Keratinocyte (primary cell): ENCODE results near the gene SRSF2. TPM values are rescaled to one million over a fixed set of nuclear protein-coding genes. Genes with fewer than 3 reads are reported as not detected.
A peak's percentile ranks its signal among the peaks of the same experiment; 100 is the strongest.
"Not testable (repeated sequence)": the region's sequence is repeated elsewhere in the genome, so short reads cannot be mapped to it uniquely, and the experiment has no call there.

Experiments used
- DNase-seq: peaks from one replicate; pipeline ENCODE4 v3.0.0-alpha.2; 2011; ENCODE audit warnings: low read depth, missing footprints, low spot score
- FAIRE-seq: peaks from 2 replicates; lab custom pipeline; 2011; peaks lifted over from hg19 to GRCh38; lab: Jason Lieb, UNC
- H2AFZ ChIP-seq: 2 replicates; pipeline ENCODE4 v1.6.0; 2012; ENCODE audit warnings: low read length, control low read depth, inconsistent platforms; ENCODE audit not compliant: control insufficient read depth
- H3K27ac ChIP-seq: 2 replicates; pipeline ENCODE4 v1.5.1; 2011; ENCODE audit warnings: low read length; ENCODE audit not compliant: control insufficient read depth, insufficient read depth
- H3K27me3 ChIP-seq: 3 replicates; pipeline ENCODE4 v1.6.0; 2011; ENCODE audit warnings: low read length; ENCODE audit not compliant: control insufficient read depth, insufficient read depth; ENCODE audit errors: extremely low read depth
- H3K36me3 ChIP-seq, 2 experiments: 2 replicates in 1 of 2; 3 replicates in 1 of 2; pipeline ENCODE4 v1.5.1; 2011; ENCODE audit warnings: low read length in 2 of 2, mild to moderate bottlenecking in 1 of 2; ENCODE audit not compliant: control insufficient read depth in 2 of 2, insufficient read depth in 2 of 2; ENCODE audit errors: extremely low read depth in 1 of 2
- H3K4me1 ChIP-seq: 3 replicates; pipeline ENCODE4 v1.5.1; 2011; ENCODE audit warnings: low read length; ENCODE audit not compliant: control insufficient read depth, insufficient read depth; ENCODE audit errors: extremely low read depth
- H3K4me2 ChIP-seq: 3 replicates; pipeline ENCODE4 v1.6.0; 2011; ENCODE audit warnings: low read depth, low read length; ENCODE audit not compliant: control insufficient read depth, insufficient read depth; ENCODE audit errors: extremely low read depth
- H3K4me3 ChIP-seq, 3 experiments: fragments of 200-600 bp in 1 of 3; sonication (generic) in 1 of 3; 2 replicates in 2 of 3; 3 replicates in 1 of 3; pipeline ENCODE4 v1.5.1; 2011 to 2016; ENCODE audit warnings: low read length in 3 of 3, mild to moderate bottlenecking in 3 of 3, control low read depth in 2 of 3, inconsistent platforms in 1 of 3, low read depth in 1 of 3, mixed read lengths in 1 of 3, mixed run types in 1 of 3, moderate library complexity in 1 of 3; ENCODE audit not compliant: control insufficient read depth in 2 of 3, insufficient read depth in 2 of 3; ENCODE audit errors: extremely low read depth in 1 of 3
- H3K79me2 ChIP-seq: 2 replicates; pipeline ENCODE4 v1.6.0; 2012; ENCODE audit warnings: low read length; ENCODE audit not compliant: control insufficient read depth, insufficient read depth
- H3K9ac ChIP-seq: 3 replicates; pipeline ENCODE4 v1.6.0; 2011; ENCODE audit warnings: low read length; ENCODE audit not compliant: control insufficient read depth, insufficient read depth; ENCODE audit errors: extremely low read depth
- H3K9me1 ChIP-seq: 3 replicates; pipeline ENCODE4 v1.6.0; 2011; ENCODE audit warnings: low read length; ENCODE audit not compliant: control insufficient read depth, insufficient read depth; ENCODE audit errors: extremely low read depth
- H3K9me3 ChIP-seq: 2 replicates; pipeline ENCODE4 v1.5.1; 2012; ENCODE audit warnings: low read depth, low read length; ENCODE audit not compliant: control insufficient read depth
- H4K20me1 ChIP-seq: 3 replicates; pipeline ENCODE4 v1.6.0; 2011; ENCODE audit warnings: low read length; ENCODE audit not compliant: control insufficient read depth, insufficient read depth; ENCODE audit errors: extremely low read depth
- EZH2 ChIP-seq: IDR thresholded peaks from one replicate; pipeline ENCODE4 v1.6.1; 2012; ENCODE audit warnings: inconsistent platforms, mild to moderate bottlenecking, low read length, moderate library complexity
- dilution Hi-C: fragments of 300-500 bp; cut with MboI; formaldehyde crosslinking; loops from one replicate; pipeline ENCODE4 v1.7.0; 2020; ENCODE audit warnings: low sequenced_read_pairs; ENCODE audit not compliant: extremely low pct_ligation_motif_present
- polyA plus RNA-seq, 5 experiments: library from polyadenylated mRNA; depleted of rRNA in 3 of 5; stranded (reverse) in 3 of 5; stranded (forward) in 1 of 5; unstranded in 1 of 5; fragments of >200 nt; gene quantifications; 1 replicate in 1 of 5; 2 replicates in 3 of 5; 3 replicates in 1 of 5; pipeline versions ENCODE4 v1.2.1 to v1.2.3, GENCODE V29; 2011 to 2012; ENCODE audit warnings: missing spikeins in 2 of 5, low read depth in 1 of 5, low replicate concordance in 1 of 5
- TF ChIP-seq, protein P1 (sequence below), 3 experiments: IDR thresholded peaks in 1 of 3; conservative IDR thresholded peaks in 1 of 3; optimal IDR thresholded peaks in 1 of 3; 2 replicates in 2 of 3; 3 replicates in 1 of 3; pipeline versions ENCODE3 to v1.5.1; 2011; ENCODE audit warnings: low read length in 3 of 3, mild to moderate bottlenecking in 3 of 3, moderate library complexity in 2 of 3, control low read depth in 1 of 3, inconsistent platforms in 1 of 3; ENCODE audit not compliant: insufficient read depth in 2 of 3; ENCODE audit errors: extremely low read depth in 1 of 3

Gene SRSF2
- polyA plus RNA-seq, 1 donor (not counting 4 experiments of a cell fraction or from before 2014, with no cell fraction given), result 249 TPM

- DNase-seq (no peak), FAIRE-seq (no peak)
- Histone ChIP-seq H4K20me1 (no peaks in the 10 kb centered on the region), H3K4me3 (peak within 1 kb of the TSS; percentile 70 to 75 (median 74)), H3K9me3 (no peaks in the 10 kb centered on the region), H3K4me2 (peak within 1 kb of the TSS; percentile 93), H3K4me1 (peaks cover 22% of the 10 kb centered on the region), H3K9ac (peak within 1 kb of the TSS; percentile 76), H3K36me3 (peaks cover 10 to 25% of the 10 kb centered on the region in 2 experiments), H3K27me3 (no peaks in the 10 kb centered on the region), H3K9me1 (no peaks in the 10 kb centered on the region), H3K79me2 (peaks cover 38% of the 10 kb centered on the region), H3K27ac (peak within 1 kb of the TSS; percentile 70), H2AFZ (peak within 1 kb of the TSS; percentile 64)
- TF ChIP-seq, protein P1, sequence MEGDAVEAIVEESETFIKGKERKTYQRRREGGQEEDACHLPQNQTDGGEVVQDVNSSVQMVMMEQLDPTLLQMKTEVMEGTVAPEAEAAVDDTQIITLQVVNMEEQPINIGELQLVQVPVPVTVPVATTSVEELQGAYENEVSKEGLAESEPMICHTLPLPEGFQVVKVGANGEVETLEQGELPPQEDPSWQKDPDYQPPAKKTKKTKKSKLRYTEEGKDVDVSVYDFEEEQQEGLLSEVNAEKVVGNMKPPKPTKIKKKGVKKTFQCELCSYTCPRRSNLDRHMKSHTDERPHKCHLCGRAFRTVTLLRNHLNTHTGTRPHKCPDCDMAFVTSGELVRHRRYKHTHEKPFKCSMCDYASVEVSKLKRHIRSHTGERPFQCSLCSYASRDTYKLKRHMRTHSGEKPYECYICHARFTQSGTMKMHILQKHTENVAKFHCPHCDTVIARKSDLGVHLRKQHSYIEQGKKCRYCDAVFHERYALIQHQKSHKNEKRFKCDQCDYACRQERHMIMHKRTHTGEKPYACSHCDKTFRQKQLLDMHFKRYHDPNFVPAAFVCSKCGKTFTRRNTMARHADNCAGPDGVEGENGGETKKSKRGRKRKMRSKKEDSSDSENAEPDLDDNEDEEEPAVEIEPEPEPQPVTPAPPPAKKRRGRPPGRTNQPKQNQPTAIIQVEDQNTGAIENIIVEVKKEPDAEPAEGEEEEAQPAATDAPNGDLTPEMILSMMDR (optimal IDR thresholded peaks at IDR 0.05 in 1 of 3, IDR thresholded peaks at IDR 0.05 in 1 of 3, conservative IDR thresholded peaks at IDR 0.05 in 1 of 3; ENCODE audit: extremely low read depth in 1 of 3, insufficient read depth in 2 of 3, low read length in 3 of 3), result no peak
- no peak for TF ChIP-seq EZH2
- dilution Hi-C loops, result no loop called here
Measured at GRCh38 chr17:76710863-76711611, 26.1 kb downstream of the SRSF2 start, which contains the start of gene MXRA7. Gene MXRA7 (minus strand): TSS chr17:76710965. CDS start chr17:76710946, 19 bp downstream.

GRCh38 chr17:76709951-76710862 is 26.9 kb downstream of the SRSF2 start:
- FAIRE-seq, dilution Hi-C loops, H3K9me1 ChIP-seq, H3K27me3 ChIP-seq, H3K9me3 ChIP-seq, DNase-seq, H4K20me1 ChIP-seq: not testable (repeated sequence)
- Histone ChIP-seq H2AFZ (peak overlapping the region; percentile 38), H3K9ac (peak overlapping the region; percentile 76), H3K79me2 (peaks cover 46% of the 10 kb centered on the region), H3K4me2 (peak overlapping the region; percentile 93), H3K4me1 (peaks cover 22% of the 10 kb centered on the region), H3K36me3 (peaks cover 5 to 19% of the 10 kb centered on the region in 2 experiments), H3K4me3 (peak overlapping the region; percentile 70 to 75 (median 74)), H3K27ac (peak overlapping the region; percentile 70)
